Measurements from ENCODE around the gene OTOP2.
"Not testable (repeated sequence)": the region's sequence is repeated elsewhere in the genome, so short reads cannot be mapped to it uniquely, and the experiment has no call there.

Gene OTOP2

DNA sequence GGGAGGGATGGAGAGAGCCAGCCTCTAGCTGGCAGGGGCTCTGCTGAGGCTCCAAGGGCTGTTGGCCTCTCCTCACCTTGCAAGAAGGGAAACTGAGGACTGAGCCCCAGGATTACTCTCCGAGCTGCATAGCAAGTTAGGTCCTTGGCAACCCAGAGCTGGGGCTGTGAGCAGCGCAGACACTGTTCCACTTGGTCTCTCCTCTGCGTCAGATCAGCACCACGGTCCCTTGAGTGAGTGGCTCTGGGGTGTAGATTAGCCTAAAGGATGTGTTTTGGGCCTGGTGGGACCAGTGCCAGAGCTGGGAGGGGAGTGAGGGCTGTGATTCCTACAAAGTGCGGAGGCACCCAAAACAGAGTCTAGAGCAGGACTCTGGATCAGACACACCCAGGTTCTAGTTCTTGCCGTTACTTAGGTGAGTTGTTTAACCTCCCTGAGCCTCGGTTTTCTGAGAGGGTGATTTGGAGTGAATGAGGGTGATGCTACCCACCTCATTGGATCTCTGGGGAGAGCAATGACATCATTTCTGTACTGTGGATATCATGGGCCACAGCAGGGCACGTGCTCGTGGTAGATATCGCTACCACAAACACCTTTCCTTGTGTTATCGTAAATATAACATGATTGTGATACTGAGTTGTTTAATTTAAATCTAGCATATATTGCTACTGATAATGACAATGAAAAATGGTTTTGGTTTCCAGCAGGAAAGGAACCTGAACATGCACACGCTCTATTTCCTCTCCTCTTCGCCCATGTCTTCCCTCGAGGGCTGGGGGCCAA, 22.5 kb upstream of the OTOP2 start:
- no peak for DNase-seq

DNA sequence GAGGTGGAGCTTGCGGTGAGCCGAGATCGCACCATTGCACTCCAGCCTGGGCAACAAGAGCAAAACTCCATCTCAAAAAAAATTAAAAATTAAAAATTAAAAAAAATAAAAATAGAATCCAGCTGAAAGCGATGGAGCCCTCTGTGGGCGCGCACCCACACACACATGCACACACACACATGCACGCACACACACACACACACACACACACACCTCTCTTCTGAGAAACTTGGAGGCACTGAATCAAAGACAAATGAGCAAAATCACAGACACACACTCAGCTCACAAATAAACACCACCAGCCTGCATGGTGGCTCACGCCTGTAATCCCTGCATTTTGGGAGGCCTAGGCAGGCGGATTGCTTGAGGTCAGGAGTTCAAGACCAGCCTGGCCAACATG, 21.0 kb upstream of the OTOP2 start:
- DNase-seq = no peak

DNA sequence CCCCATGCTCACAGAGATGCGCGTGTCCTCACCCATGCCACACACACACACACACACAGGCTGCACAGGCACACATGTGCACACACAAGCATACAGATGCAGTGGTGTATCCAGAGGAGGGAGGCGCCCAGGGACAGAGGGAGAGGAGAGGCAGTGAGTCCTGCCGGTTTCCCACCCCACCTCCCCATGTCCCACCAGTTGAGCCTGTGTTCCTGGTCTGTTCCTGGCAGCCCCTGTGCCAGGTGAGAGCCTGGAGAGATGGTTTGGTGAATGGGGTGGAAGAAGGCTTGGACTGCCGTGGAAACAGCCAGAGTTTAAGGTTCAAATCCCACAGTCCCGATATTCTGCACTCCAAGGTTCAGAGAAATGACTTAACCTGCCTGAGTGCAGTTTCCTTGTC, 20.4 kb upstream of the OTOP2 start:
- DNase-seq = no peak

DNA sequence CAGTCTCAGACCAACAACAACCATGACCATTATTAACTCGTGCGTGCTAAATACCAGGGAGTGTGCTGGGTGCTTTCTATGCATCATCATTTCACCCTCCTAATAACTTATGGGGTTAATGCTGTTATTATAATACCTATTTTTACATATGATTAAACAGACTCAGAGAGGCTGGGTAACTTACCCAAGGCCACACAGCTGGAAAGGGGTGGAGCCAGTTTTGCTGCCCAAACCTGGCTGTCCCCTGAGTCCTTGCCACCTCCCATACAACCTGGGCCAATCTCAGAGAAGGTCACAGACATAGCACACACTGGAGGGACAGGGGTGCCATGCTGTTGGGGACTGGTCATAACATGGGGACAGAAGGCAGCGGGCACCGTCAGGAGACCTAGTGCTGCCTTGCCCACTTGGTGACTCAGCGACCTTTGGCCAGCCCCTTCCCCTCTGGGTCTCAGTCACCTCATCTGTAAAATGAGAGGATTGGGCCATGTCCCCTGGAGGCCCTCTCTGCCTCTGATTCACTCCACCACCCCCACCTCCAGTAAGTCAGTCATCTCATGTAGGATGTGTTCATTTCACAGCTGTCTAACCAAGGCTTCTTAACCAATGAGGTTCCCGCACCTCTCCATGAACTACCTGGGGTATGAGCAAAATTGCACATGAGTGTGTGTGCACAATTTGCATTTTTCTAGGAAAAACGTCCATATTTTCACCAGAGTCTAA, 19.2 kb upstream of the OTOP2 start:
- no peak for DNase-seq

DNA sequence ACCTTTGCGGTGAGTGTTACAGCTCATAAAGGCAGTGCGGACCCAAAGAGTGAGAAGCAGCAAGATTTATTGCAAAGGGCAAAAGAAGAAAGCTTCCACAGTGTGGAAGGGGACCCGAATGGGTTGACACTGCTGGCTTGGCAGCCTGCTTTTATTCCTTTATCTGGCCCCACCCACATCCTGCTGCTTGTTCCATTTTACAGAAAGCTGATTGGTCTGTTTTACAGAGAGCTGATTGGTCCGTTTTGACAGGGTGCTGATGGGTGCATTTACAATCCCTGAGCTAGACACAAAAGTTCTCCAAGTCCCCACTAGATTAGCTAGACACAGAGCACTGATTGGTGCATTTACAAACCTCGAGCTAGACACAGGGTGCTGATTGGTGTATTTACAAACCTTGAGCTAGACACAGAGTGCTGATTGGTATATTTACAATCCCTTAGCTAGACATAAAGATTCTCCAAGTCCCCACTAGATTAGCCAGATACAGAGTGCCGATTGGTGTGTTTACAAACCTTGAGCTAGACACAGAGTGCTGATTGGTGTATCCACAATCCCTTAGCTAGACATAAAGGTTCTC, 17.8 kb upstream of the OTOP2 start:
- not testable (repeated sequence) for DNase-seq

DNA sequence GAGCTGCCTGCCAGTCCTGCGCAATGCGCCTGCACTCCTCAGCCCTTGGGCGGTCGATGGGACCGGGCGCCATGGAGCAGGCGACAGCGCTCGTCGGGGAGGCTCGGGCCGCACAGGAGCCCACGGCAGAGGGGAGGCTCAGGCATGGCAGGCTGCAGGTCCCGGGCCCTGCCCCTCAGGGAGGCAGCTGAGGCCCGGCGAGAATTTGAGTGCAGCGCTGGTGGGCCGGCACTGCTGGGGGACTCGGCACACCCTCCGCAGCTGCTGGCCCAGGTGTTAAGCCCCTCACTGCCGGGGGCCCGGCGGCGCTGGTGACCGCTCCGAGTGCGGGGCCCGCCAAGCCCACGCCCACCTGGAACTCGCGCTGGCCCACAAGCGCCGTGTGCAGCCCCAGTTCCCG, 17.1 kb upstream of the OTOP2 start:
- DNase-seq = no peak

DNA sequence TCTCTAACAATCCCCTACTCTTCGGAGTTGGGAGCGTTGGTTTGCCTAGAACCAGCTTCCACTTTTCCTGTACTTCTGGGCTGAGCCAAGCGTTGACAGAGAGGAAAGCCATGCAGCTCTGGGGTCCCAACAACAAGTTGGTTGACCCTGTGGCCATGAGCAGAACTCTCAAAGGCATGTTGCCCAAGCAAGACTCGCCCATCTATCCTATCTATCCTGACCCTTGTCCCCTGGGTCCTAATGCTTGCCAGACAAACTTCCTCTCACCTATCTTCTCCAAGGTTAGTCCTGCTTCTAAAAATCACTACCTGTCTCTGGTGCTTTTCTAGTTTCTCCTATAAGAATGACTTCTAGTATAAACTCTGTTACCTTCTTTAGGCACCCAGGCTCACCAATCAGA, 15.0 kb upstream of the OTOP2 start:
- not testable (repeated sequence) for DNase-seq

DNA sequence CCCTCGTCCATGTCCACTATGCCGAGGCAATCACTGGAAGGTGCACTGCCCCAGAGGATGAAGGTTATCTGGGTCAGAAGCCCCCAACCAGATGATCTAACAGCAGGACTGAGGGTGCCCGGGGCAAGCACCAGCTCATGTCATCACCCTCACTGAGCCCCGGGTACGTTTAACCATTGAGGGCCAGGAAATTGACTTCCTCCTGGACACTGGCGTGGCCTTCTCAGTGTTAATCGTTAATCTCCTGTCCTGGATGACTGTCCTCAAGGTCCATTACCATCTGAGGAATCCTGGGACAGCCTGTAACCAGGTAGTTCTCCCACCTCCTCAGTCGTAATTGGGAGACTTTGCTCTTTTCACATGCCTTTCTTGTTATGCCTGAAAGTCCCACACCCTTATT, 12.7 kb upstream of the OTOP2 start:
- not testable (repeated sequence) for DNase-seq

DNA sequence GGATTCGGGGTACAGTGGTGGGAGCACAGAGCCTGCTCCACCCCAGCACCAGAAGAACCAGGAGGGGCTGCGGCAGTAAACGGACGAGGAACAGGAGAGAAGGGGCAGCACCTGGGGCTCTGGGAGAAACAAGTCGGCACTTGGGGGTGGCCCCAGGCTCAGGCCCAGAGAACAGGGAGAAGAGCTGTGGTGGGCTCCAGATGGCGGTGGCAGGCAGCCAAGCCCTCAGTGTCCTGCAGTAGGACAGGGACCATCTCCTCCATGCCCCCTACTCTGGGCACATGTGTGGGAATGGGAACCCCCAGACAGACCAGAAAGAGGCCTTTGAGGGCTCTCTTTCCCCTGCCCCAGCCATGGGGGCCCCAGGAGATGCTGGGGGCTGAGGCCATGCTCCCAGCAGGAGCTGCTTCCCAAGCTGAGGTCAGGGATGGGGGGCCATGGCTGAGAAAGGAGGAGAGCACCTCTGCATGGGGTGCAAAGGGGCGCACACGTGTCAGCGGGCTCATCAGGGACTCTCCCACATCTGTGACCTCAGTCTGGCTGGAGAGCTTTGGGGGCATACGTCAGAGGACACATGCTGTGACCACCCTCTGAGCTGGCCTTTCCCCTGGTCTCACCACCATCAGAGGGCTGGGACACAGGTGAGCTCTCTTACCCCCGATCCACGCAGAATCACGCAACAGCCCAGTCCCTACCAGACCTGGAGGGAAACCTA, 7.8 kb upstream of the OTOP2 start:
- DNase-seq = no peak

DNA sequence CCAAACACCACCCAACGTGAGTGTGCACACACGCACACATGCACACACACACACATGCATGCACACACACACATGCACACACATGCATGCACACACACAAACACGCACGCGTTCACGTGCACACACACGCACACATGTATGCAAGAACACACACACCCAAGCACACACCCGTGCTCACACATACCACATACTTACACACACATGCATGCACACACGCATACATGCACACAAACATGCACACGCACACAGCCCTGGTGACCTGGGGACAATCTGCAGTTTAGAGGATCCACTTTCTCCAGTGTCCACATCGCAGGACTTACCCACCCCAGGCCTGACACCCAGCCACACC, 7.2 kb upstream of the OTOP2 start:
- DNase-seq = no peak

DNA sequence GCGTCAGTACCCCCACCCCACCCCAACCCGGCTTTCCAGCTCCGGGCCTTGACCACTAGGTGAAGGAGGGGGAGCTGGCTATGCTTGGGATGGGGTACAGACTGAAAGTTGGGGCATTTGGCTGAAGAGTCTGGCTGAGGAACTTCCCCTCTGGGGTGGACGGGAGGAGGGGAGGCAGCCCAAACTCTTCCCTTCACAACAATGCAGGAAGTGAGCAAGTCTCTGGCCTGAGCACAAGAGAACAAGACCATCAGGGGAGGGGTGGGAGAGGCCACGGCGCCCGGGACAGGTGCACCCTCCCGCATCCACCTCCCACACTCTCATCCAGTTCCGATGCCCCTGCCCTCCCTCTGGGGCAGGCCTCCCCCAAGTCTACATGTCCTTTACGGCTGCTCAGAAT, 6.6 kb upstream of the OTOP2 start:
- no peak for DNase-seq

DNA sequence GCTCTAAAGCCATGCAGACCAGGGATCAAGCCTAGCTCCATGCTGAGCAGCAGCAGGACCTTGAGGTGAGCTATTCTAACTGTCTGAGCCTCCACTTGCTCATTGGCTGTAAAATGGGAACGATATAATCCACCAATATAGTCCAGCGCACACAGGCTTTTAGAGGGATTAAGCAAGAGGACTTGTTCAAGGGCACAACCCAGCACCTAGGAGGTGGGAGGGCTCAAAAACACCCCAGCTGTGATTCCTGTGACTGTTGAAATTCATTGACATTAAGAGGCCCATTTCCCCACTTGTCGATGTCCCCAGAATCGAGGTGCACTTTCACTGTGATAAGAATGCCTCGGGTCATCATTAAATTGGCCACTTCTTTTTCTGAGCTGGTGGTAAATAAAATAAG, 5.2 kb upstream of the OTOP2 start:
- DNase-seq = no peak

DNA sequence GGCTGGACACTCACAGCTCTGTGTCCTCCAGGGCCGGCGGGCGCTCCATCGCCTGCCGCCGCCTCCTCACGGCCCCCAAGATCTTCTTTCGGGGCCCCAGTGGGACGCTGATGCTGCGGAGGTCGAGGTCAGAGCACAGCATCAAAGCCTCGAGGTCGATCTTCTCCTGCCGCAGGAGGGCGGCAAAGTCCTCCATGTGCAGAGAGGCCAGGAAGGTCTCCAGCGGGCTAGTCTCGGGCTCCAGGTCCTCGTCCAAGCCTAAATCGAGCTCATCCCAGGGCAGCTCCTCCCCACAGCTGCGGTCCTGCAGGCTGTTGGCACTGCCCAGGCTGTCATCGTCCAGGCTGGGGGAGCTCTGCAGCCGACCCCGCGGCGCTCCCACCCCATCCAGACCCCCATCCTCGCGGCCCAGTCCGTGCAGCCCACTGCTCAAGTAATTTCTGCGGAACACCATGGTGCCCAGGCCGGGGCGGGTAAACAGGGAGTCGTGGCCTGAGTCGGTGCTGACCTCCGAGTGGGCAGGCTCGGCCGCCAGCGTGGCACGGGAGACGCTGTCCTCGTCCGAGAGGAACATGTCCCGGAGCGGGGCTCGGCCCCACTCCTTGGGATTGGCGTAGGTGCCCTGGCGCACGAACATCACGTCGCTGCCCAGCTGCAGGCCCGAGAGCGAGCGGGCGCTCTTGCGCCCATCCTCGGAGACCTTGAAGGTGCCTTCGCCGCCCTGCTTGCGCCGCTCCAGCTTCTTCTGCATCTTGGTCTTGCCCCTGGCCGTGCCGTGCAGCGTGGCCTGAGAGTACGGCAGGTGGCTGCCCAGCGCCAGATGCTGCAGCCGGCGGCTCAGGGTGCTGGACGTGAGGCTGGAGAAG, 4.4 kb upstream of the OTOP2 start:
- DNase-seq = no peak

DNA sequence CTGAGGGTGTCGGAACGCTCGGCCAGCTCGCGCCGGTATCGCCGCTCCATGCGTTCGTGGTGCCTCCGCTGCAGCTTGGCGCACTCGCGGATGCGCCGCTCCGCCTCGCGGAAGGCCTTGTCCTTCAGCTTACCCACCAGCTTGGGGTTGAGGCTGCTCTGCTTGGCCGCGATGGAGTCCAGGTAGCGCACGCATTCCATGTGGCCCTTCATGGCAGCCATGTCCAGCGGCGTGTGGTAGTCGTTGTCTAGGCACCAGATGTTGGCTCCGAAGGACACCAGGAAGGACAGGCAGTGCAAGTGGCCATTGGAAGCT, 3.8 kb upstream of the OTOP2 start:
- DNase-seq = no peak

DNA sequence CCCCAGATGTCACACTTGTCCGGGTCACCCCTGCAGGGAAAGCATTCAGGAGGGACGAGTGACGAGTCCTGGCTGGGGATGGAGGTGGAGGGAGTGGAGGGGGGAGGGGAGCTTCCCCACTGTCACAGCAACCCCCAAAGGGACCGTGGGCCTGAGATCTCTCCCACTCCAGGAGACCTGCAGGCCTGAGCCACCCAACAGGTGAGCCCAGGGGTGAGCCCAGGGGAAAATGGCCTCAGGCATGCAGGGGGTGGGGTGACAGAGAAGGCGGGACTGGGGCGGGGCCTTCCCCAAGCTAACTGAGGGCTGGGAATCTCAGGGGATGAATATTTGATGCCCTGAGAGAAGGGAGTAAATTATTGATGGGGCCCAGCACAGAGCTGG, 3.4 kb upstream of the OTOP2 start:
- DNase-seq = no peak

DNA sequence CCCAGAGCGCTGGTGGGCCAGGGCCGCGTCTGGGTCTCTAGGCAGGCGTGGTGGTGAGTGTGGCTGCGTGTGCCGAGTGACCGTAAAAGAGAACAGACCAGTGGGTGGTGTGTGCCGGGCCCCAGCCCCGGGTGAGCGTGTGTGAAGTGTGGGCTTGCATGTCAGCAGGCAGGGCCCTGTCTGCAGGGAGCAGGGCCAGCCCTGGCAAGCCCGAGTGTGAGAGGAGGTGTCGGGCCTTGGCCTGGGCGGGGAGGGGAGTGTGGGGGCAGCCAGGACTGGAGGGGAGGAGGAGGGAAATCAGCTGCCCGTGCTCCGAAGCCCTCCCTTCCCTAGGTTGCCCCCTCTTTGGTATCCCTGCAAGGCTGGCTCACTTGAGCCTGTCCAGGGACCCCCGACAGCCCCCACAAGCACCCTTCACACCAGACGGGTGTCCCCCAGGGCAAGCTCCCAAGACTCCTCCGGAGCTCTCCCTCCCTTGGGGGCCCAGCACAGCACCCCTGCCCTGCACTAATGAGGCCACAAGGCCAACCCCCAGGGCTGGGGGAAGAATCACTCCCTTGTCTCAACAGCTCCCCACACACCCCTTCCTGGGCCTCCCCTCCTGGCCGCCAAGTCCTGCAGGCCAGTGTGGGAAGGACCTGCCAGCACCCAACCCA, 2.9 kb upstream of the OTOP2 start:
- no peak for DNase-seq

DNA sequence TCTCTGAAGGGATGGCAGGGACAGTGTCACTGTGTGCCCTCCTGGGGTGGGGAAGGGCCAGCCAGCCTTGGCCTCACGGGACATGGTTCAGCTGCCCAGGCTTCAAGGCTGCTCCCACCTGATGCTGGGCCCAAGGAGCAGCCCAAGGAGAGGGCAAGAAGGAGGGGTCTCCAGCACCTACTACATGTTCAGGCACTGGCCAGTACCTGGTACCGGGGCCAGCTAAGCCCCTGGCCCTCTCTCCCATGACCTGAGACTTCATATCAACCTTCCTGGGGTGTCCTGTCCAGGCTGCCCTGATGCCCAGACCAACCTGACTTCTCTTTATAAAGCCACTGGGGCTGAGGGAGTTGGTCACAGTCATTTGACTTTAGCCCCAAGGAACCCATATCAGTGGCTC, 2.3 kb upstream of the OTOP2 start:
- DNase-seq = no peak

DNA sequence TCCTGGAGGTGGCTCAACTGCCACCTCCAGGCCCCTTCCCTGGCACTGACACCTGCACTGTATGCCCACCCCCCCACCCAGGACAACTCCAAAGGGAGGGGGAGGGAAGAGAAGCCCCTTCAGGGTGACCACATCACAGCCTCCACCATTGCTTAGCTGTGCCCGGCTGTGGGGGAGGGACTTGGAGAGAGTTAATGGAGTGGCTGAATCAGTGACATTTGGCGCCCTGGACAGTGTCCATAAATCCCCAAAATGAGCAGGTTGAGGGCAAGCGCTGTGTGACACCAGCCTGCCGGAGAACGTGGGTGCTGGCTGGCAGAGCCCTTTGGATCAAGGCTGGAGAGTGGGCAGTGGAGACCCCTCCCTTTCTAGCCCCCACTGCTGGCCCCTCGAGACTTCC, 1.9 kb upstream of the OTOP2 start:
- no peak for DNase-seq

DNA sequence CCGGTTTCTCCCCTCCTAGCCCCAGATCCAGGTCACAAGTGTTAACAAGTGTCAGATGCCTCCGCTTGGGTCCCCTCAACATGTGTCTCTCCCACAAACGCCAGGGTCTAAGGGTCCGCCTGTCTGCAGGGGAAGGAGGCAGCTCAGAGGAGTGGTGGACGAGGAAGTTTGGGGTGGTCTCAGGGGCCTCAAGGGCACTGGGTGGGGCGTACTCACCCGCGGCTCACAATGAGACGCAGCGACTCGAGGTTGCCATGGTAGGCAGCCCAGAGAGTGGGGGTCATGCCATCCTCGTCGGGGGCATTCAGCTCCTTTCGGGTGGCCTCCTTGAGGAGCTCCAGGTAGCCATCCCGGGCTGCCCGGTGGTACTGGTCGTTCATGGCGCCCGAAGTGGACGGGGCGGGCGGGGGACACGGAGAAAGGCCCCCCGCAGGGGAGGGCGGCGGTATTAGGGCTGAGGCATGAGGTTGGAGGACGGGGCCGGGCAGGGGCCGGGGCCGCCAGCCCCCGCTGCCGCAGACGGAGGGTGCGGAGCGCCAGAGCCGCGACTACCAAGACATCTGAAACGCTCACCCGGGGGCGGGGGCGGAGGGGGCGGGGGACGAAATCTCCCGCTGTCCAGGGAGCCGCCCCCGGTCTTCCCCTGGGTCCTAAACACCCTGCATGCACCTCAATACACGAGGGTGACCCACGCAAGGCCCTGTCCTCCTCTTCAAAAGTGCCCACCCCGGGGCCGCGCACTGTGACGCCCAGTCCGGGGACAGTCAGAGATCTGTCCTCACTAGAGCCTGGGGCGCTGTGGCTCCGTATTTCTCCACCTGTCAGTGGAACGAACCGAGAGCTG, 1.2 kb upstream of the OTOP2 start, which contains the start of gene USH1G:
Gene USH1G, minus strand, starts transcription at position 562 of the 844 bp plus-strand sequence. Its CDS starts 182 bp downstream, at position 380.
- DNase-seq = no peak

DNA sequence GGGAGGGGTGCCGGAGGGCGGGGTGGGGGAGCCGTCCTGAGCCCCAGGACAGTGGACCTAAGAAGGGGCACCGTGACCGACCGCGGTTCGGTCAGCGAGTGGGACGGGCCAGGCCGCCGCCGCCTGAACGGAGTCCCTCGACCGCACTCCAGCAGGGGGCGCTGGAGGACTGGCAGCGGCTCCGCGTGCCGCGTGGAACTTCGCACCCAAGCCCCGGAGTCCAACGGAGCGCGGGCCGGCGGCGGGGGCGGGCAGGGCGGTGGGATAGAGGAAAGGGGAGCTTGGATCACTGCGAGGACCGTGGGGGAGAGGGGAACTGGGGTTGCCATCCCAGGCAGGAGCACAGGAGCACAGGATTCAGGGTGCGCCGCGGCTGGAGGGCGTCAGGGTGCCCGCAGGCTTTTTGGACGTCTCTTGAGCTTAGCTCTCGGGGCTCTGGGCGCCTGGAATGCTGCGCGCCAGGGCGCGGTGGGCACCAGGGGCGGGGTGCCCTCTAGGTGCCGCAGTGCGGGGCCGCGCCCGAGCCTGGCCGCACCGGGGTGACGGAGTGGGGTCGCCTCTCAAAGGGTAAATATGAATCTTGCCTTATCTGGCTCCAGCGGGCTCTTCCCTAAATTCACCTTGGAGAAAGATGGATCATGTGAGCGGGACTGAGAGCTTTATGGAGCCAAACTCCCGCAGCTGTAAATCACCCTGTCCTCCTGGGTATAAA, 379 bp upstream of the OTOP2 start:
- peak; percentile 61 for DNase-seq

DNA sequence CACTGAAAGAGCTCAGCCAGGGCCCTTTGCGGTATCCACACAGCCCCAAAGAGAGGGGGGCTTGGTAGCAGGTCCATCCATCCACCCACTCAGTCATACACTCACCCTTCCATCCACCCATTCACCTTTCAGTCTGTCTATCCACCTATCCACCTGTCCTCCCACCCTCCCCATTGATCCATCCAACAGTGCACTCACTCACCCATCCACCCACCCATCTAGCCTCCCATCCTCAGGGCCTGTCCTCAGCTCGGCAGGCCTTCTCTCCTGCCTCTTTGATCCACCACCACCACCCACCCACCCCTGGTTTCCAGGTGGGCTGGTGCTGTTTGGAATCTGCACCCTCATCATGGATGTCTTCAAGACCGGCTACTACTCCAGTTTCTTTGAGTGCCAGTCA, 1.2 kb downstream of the OTOP2 start:
- DNase-seq = no peak

Data from activated CD4-positive, alpha-beta T cell treated with anti-CD3 and anti-CD28 coated beads, Interleukin-2, amount 50 U/mL, for 4 hours (primary cell).